Testis (tissue), 2 donors: ENCODE data around the gene NYAP2.

ENCODE experiments used
- CTCF ChIP-seq, 3 experiments: fragments of 450-650 bp in 2 of 3; fragments of 200-600 bp in 1 of 3; sonication (generic) in 1 of 3; IDR thresholded peaks; one replicate each; pipeline ENCODE4 v1.5.1; 2016 to 2019; ENCODE audit warnings: antibody characterized with exemption in 3 of 3, mild to moderate bottlenecking in 2 of 3, moderate library complexity in 1 of 3
- POLR2A ChIP-seq: fragments of 450-650 bp; IDR thresholded peaks from one replicate; pipeline ENCODE4 v1.6.1; 2017; ENCODE audit warnings: antibody characterized with exemption, mild to moderate bottlenecking, moderate library complexity

DNA sequence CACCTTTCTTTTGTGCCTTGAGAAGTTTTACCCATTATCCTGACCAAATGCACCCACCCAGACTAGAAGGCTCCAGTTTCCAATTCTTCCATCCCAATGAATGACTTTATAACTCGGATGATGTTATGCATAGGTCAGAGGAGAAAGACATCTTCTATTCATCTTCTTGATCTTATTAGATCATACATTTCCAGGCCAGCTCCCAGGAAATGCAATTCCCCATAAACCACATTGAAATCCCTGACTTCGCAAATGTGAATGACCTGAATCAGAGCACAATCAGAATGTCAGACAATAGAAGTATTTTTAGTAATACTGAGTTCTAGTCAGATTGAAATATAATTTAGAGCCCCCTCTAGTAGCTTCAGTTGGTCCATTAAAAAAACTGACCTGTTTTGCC, 62.9 kb downstream of the NYAP2 start:
- TF ChIP-seq CTCF (IDR thresholded peaks at IDR 0.05) = no peak
- no peak for TF ChIP-seq POLR2A
